Stomach (tissue), 9 donors: ENCODE results near the gene KCNK10. TPM values are rescaled to one million over a fixed set of nuclear protein-coding genes. Genes with fewer than 3 reads are reported as not detected.

Experiments
- DNase-seq, 2 donors: peaks; one replicate each; pipeline versions ENCODE4 v3.0.0 to v3.0.0-alpha.2; 2013 to 2019
- H3K27ac ChIP-seq, 5 donors: fragments of 200-600 bp in 4 of 5; sonication (generic) in 4 of 5; one replicate each; pipeline ENCODE4 v1.5.1; 2013 to 2019; ENCODE audit warnings: mild to moderate bottlenecking in 1 of 5, moderate library complexity in 1 of 5
- H3K27me3 ChIP-seq, 3 donors: fragments of 200-600 bp; sonication (generic); one replicate each; pipeline ENCODE4 v1.5.1; 2017 to 2019; ENCODE audit warnings: mixed run types in 1 of 3
- H3K36me3 ChIP-seq, 4 donors: fragments of 200-600 bp; sonication (generic); 1 replicate in 3 of 4; 2 replicates in 1 of 4; pipeline ENCODE4 v1.5.1; 2016 to 2019
- H3K4me1 ChIP-seq, 4 donors: fragments of 200-600 bp; sonication (generic); one replicate each; pipeline ENCODE4 v1.5.1; 2016 to 2019
- H3K4me3 ChIP-seq, 4 donors: fragments of 200-600 bp; sonication (generic) in 3 of 4; one replicate each; pipeline ENCODE4 v1.5.1; 2016 to 2019; ENCODE audit warnings: mild to moderate bottlenecking in 1 of 4
- H3K9me3 ChIP-seq, 4 donors: fragments of 200-600 bp; sonication (generic); one replicate each; pipeline ENCODE4 v1.5.1; 2016 to 2019
- EP300 ChIP-seq: sonication (generic); formaldehyde crosslinking; IDR thresholded peaks from one replicate; pipeline ENCODE4 v1.6.1; 2017; ENCODE audit warnings: antibody characterized with exemption
- POLR2A ChIP-seq, 4 donors: fragments of 450-650 bp; IDR thresholded peaks; one replicate each; pipeline ENCODE4 v1.6.1; 2016; ENCODE audit warnings: antibody characterized with exemption in 4 of 4, control low read depth in 2 of 4, mild to moderate bottlenecking in 1 of 4, moderate library complexity in 1 of 4
- POLR2AphosphoS5 ChIP-seq, 3 donors: sonication (generic); formaldehyde crosslinking; IDR thresholded peaks; one replicate each; pipeline ENCODE4 v1.6.1; 2016; ENCODE audit warnings: antibody characterized with exemption in 3 of 3
- WGBS, 5 donors: extraction: QIAGEN DNeasy Blood & Tissue Kit in 3 of 5; methylation state at CpG; one replicate each; pipeline versions ENCODE4 v1.1.5 to v1.1.7; 2013 to 2018; 5-methylcytosine and 5-hydroxymethylcytosine counted together
- intact Hi-C: fragments of 100-400 bp; cut with DNase I; formaldehyde crosslinking; loops from one replicate; pipeline ENCODE4 v1.15.1; 2023; ENCODE audit warnings: low total_unique reads
- polyA plus RNA-seq, 3 donors: library from polyadenylated mRNA; stranded (reverse); fragments of 200-250 nt; gene quantifications; one replicate each; pipeline ENCODE4 v1.2.3, GENCODE V29; 2013
- total RNA-seq, 5 donors: library from RNA; depleted of rRNA; stranded (reverse); fragments of >200 nt; gene quantifications; one replicate each; pipeline versions ENCODE4 v1.1.0 to v1.2.3, GENCODE V29; 2014 to 2016
- TF ChIP-seq, protein P1 (sequence below), 7 experiments: fragments of 450-650 bp in 4 of 7; fragments of 200-600 bp in 3 of 7; sonication (generic) in 3 of 7; IDR thresholded peaks; one replicate each; pipeline ENCODE4 v1.5.1; 2016 to 2019; ENCODE audit warnings: antibody characterized with exemption in 7 of 7, control low read depth in 2 of 7, mild to moderate bottlenecking in 1 of 7
- donor health status: healthy with polysubstance abuse.
- donor health status: Bipolar disorder and iron deficiency.
- donor health status: healthy.

KCNK10 gene
- total and polyA plus RNA-seq, 8 donors: 0.06 to 8.7 (median 1.0) TPM; not detected in 1

DNA sequence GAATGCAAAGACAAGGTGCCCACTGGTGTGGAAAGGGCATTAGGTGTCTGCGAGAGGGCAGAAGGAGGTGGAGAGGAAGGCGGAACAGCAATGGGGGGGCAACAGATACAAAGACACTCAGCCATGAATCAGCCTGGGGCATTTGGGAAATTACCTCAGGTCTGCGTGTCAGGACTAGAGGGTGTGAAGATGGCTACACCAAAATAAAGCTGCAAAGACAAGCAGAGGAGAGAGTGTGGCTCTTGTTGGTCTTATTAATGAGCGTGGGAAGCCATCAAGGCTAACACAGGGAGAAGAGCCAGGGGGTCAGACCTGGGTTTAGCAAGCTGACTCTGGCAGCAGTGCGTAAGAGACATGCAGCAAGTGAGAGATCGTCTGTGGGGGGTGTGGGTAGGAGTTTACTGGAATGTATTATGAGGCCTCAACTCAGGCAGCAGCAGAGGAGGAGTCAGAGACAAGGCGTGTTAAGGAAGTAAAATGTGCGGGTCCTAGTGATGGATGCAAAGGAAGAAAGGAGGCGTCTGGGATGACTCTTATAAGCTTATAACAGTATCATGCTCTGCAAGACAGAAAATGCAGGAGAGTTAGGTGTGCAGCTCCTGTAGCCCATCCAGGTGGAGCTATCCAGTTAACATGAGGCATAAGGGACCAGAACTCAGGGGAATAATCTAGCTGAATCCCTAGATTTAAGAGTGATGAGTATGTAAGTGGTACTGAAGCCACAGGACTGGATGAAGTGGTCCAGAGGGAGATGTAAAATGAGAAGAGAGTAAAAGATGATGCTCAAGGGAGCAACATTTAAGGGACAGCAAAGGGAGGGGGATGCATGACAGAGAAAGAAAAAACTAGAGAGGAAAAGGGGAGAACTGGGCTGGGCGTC, 50.4 kb downstream of the KCNK10 start:
- intact Hi-C loops: no loop called here
- no peak for DNase-seq
- Histone ChIP-seq H3K27me3 (no peaks in the 10 kb centered on the region), H3K36me3 (no peaks in the 10 kb centered on the region), H3K4me1 (peaks cover 0 to 15% (median 5%) of the 10 kb centered on the region in 4 donors), H3K27ac (no peak overlapping the region), H3K9me3 (no peaks in the 10 kb centered on the region), H3K4me3 (no peak overlapping the region)
- TF ChIP-seq POLR2AphosphoS5 (IDR thresholded peaks at IDR 0.05): no peak
- TF ChIP-seq EP300: no peak
- TF ChIP-seq POLR2A (IDR thresholded peaks at IDR 0.05): no peak
- TF ChIP-seq, protein P1, sequence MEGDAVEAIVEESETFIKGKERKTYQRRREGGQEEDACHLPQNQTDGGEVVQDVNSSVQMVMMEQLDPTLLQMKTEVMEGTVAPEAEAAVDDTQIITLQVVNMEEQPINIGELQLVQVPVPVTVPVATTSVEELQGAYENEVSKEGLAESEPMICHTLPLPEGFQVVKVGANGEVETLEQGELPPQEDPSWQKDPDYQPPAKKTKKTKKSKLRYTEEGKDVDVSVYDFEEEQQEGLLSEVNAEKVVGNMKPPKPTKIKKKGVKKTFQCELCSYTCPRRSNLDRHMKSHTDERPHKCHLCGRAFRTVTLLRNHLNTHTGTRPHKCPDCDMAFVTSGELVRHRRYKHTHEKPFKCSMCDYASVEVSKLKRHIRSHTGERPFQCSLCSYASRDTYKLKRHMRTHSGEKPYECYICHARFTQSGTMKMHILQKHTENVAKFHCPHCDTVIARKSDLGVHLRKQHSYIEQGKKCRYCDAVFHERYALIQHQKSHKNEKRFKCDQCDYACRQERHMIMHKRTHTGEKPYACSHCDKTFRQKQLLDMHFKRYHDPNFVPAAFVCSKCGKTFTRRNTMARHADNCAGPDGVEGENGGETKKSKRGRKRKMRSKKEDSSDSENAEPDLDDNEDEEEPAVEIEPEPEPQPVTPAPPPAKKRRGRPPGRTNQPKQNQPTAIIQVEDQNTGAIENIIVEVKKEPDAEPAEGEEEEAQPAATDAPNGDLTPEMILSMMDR (IDR thresholded peaks at IDR 0.05): no peak
- WGBS, 5 donors: 81 to 91% (median 87%) methylated on average over 10 of the region's 10 CpGs

DNA sequence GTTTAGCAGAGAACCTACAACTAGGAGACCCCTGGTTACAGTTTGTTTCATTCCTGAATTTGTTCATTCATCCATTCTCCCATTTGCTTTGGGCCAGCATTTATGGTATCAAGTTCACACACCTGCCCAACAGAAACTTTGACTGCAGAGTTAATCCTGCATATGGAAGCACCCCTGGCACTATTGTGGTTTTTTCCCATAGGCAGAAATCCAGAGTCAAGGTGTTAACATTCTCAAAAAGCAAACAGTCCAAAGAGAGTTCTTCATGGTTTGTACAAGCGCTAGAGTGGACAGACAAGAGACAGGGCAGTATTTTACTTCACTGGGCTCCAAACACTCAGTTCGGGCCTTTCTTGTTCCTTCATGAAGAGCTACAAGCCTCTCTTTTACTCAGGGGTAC, 51.9 kb downstream of the KCNK10 start:
- Histone ChIP-seq H3K4me3 (no peak overlapping the region), H3K4me1 (peaks cover 0 to 15% (median 5%) of the 10 kb centered on the region in 4 donors), H3K27me3 (no peaks in the 10 kb centered on the region), H3K27ac (peak overlapping the region in 1 of 5 donors; percentile 50), H3K9me3 (no peaks in the 10 kb centered on the region), H3K36me3 (no peaks in the 10 kb centered on the region)
- no peak for DNase-seq
- 45 to 77% (median 63%) methylated on average over 2 of the region's 2 CpGs for WGBS, 5 donors
- TF ChIP-seq POLR2AphosphoS5 (IDR thresholded peaks at IDR 0.05): no peak
- no peak for TF ChIP-seq POLR2A (IDR thresholded peaks at IDR 0.05)
- TF ChIP-seq EP300: no peak
- TF ChIP-seq, protein P1 (IDR thresholded peaks at IDR 0.05): no peak
- intact Hi-C loops: no loop called here

DNA sequence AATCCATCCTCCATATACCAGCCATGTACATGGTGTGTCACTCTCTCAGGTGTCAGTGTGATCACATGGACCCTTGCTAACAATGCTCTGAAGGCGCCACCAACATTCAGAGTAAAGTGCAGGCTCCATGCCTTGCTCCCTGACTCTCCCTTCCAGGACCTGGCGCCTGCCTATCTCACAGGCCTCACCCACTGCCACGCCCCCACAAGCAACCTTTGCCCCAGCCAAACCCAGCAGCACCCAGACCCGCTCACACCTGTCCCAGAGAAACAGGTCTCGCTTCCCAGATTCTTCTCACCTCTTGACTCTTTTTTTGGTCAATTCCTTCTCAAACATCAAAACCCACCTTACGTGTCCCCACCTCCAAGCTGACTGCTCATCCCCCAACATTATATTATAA, 52.3 kb downstream of the KCNK10 start:
- Histone ChIP-seq H3K27me3 (no peaks in the 10 kb centered on the region), H3K4me3 (no peak overlapping the region), H3K36me3 (no peaks in the 10 kb centered on the region), H3K27ac (peak overlapping the region in 2 of 5 donors; percentile 41 to 50), H3K4me1 (peaks cover 0 to 15% (median 5%) of the 10 kb centered on the region in 4 donors), H3K9me3 (no peaks in the 10 kb centered on the region)
- TF ChIP-seq, protein P1 (IDR thresholded peaks at IDR 0.05): no peak
- TF ChIP-seq POLR2A (IDR thresholded peaks at IDR 0.05) (no peak), POLR2AphosphoS5 (IDR thresholded peaks at IDR 0.05) (peak in 2 of 3 donors; percentile 17 to 18), EP300 (no peak)
- intact Hi-C loops: no loop called here
- peak; percentile 78 to 88 for DNase-seq
- 29 to 43% (median 39%) methylated on average over 6 of the region's 6 CpGs for WGBS, 5 donors

DNA sequence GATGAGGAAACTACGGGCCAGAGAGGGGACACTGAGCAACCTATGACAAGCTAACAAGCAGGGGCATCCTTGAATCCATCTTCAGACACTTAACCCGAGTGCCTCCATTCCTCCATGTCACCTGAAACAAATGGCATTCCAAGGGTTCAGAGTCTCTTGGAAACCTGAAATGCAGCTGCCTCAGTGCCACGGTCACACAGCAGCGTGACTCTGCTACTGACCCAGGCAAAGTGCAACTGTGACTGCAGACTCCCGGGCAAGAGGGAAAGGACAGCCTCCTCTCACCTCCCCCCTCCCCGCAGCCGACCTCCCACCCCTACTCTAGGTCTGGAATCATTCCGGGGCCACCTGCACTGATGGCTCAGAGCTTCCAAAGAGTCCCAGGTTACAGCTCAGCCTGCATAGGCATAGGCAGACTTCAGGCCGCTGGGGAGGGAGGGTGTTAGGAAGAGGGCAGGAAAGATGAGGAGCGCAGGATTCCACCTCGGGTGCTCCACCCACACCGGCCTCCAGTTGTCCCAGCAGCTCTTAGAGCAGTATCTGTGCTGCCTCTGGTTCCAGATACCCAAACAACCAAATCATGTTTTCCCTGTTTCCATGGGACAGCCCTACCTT, 53.2 kb downstream of the KCNK10 start:
- peak overlapping the region in 1 of 5 donors; percentile 50 for H3K27ac ChIP-seq

More for the DNA sequence above, 53.2 kb downstream of the KCNK10 start:
- Histone ChIP-seq H3K9me3 (no peaks in the 10 kb centered on the region), H3K36me3 (no peaks in the 10 kb centered on the region), H3K4me1 (peaks cover 0 to 15% (median 5%) of the 10 kb centered on the region in 4 donors), H3K4me3 (no peak overlapping the region), H3K27me3 (no peaks in the 10 kb centered on the region)
- WGBS, 5 donors: 42 to 57% (median 55%) methylated on average over 8 to 12 of the region's 12 CpGs
- TF ChIP-seq POLR2A (IDR thresholded peaks at IDR 0.05) (no peak), EP300 (no peak), POLR2AphosphoS5 (IDR thresholded peaks at IDR 0.05) (no peak)
- TF ChIP-seq, protein P1 (IDR thresholded peaks at IDR 0.05): no peak
- intact Hi-C loops: no loop called here
- DNase-seq: peak in 1 of 2 donors; percentile 19
